Esophagus muscularis mucosa (tissue), 4 donors: ENCODE measurements around the gene DMD.

Experiments
- CTCF ChIP-seq, 3 experiments: fragments of 200-600 bp in 2 of 3; fragments of 450-650 bp in 1 of 3; sonication (generic) in 2 of 3; IDR thresholded peaks; one replicate each; pipeline ENCODE4 v1.5.1; 2017 to 2019; ENCODE audit warnings: antibody characterized with exemption in 3 of 3, mild to moderate bottlenecking in 2 of 3, moderate library complexity in 1 of 3
- EP300 ChIP-seq: sonication (generic); formaldehyde crosslinking; IDR thresholded peaks from one replicate; pipeline ENCODE4 v1.6.1; 2017; ENCODE audit warnings: antibody characterized with exemption
- POLR2A ChIP-seq: fragments of 450-650 bp; IDR thresholded peaks from one replicate; pipeline ENCODE4 v1.6.1; 2017; ENCODE audit warnings: antibody characterized with exemption, moderate library complexity, mild to moderate bottlenecking, low read depth
- POLR2AphosphoS5 ChIP-seq, 2 donors: sonication (generic); formaldehyde crosslinking; IDR thresholded peaks; one replicate each; pipeline ENCODE4 v1.6.1; 2017; ENCODE audit warnings: antibody characterized with exemption in 2 of 2

- TF ChIP-seq POLR2AphosphoS5 (IDR thresholded peaks at IDR 0.05) = no peak
- no peak for TF ChIP-seq POLR2A
- TF ChIP-seq CTCF (IDR thresholded peaks at IDR 0.05) = no peak
- TF ChIP-seq EP300 = no peak
These were observed 762.4 kb downstream of the DMD start for GRCh38 chrX:32448945-32449344.
